HFFc6 (cell line): ENCODE data around the gene ASNS. TPM values are rescaled to one million over a fixed set of nuclear protein-coding genes. Genes with fewer than 3 reads are reported as not detected.

Experiments
- DNase-seq: peaks from one replicate; pipeline ENCODE4 v3.0.0-alpha.2; 2018
- H3K27ac Mint-ChIP-seq: 2 replicates; pipeline ENCODE4 v1.8.0; 2020; ENCODE audit warnings: mild to moderate bottlenecking, mixed read lengths
- H3K27me3 Mint-ChIP-seq: 2 replicates; pipeline ENCODE4 v1.8.0; 2021; ENCODE audit warnings: mild to moderate bottlenecking, moderate library complexity, mixed read lengths; ENCODE audit not compliant: insufficient read depth
- H3K36me3 Mint-ChIP-seq: 2 replicates; pipeline ENCODE4 v1.8.0; 2021; ENCODE audit warnings: low read depth, mixed read lengths
- H3K4me1 Mint-ChIP-seq: 2 replicates; pipeline ENCODE4 v1.8.0; 2020; ENCODE audit warnings: low read depth, mixed read lengths
- H3K4me3 Mint-ChIP-seq: 2 replicates; pipeline ENCODE4 v1.8.0; 2020; ENCODE audit warnings: mild to moderate bottlenecking, moderate library complexity, mixed read lengths
- H3K9me3 Mint-ChIP-seq: 2 replicates; pipeline ENCODE4 v1.8.0; 2020; ENCODE audit warnings: mild to moderate bottlenecking, mixed read lengths
- CTCF ChIP-seq: fragments of 200-600 bp; sonication (generic); IDR thresholded peaks from 2 replicates; pipeline ENCODE4 v1.5.0; 2021; ENCODE audit warnings: antibody characterized with exemption, mild to moderate bottlenecking
- total RNA-seq, 6 experiments: library from RNA; stranded (reverse); fragmentation: NEBNext Ultra II Directional; extraction: Animal tissue kit (Norgen Biotek cat#: 25700); gene quantifications; 2 replicates in 1 of 6; 3 replicates in 5 of 6; pipeline ENCODE4 v1.2.3, GENCODE V29; 2021

ASNS gene
- total RNA-seq, 6 experiments from 2014 or later = 28.6 to 44.6 (median 30.6) TPM

GRCh38 chr7:97873606-97874005 lies 1.4 kb upstream of the ASNS start:
- H3K4me1 Mint-ChIP-seq = peaks cover 14% of the 10 kb centered on the region
- H3K27ac Mint-ChIP-seq = no peak overlapping the region
- no peaks in the 10 kb centered on the region; the same call in none of the 2 replicates for H3K27me3 Mint-ChIP-seq
- TF ChIP-seq CTCF = no peak
- H3K36me3 Mint-ChIP-seq = no peaks in the 10 kb centered on the region
- no peak overlapping the region for H3K4me3 Mint-ChIP-seq
- H3K9me3 Mint-ChIP-seq = no peaks in the 10 kb centered on the region
- no peak for DNase-seq

GRCh38 chr7:97871659-97872024 lies 566 bp downstream of the ASNS start:
- Mint-ChIP-seq H3K36me3 (no peaks in the 10 kb centered on the region), H3K27me3 (no peaks in the 10 kb centered on the region; the same call in none of the 2 replicates), H3K9me3 (no peaks in the 10 kb centered on the region), H3K4me1 (peaks cover 14% of the 10 kb centered on the region), H3K27ac (peak overlapping the region; percentile 73), H3K4me3 (peak overlapping the region; percentile 90)
- no peak for TF ChIP-seq CTCF
- DNase-seq = peak; percentile 3

GRCh38 chr7:97868788-97869187 lies 3.4 kb downstream of the ASNS start:
- no peak for TF ChIP-seq CTCF
- H3K27me3 Mint-ChIP-seq = no peaks in the 10 kb centered on the region; the same call in 1 of the 2 replicates
- peaks cover 14% of the 10 kb centered on the region for H3K4me1 Mint-ChIP-seq
- H3K27ac Mint-ChIP-seq = no peak overlapping the region
- no peak for DNase-seq
- no peaks in the 10 kb centered on the region for H3K36me3 Mint-ChIP-seq
- no peaks in the 10 kb centered on the region for H3K9me3 Mint-ChIP-seq
- H3K4me3 Mint-ChIP-seq = no peak overlapping the region

DNA sequence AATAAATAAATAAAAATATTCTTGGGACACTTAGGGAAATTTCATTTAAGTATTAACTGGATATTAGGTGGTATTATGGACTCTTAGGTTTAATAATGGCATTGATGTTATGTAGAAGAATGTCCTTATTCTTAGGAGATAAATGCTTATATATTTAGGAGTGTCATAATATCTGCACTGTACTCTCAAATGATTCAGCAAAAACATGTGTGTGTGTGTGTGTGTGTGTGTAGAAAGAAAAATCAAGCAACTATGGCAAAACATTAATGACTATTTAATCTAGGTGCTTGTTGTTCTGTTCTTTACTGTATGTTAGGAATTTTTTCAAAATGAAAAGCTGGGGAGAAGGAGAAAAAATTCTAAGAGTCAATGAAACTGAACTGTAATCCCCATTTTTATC lies 3.9 kb downstream of the ASNS start:
- H3K9me3 Mint-ChIP-seq = no peaks in the 10 kb centered on the region
- peaks cover 14% of the 10 kb centered on the region for H3K4me1 Mint-ChIP-seq
- H3K27ac Mint-ChIP-seq = no peak overlapping the region

DNA sequence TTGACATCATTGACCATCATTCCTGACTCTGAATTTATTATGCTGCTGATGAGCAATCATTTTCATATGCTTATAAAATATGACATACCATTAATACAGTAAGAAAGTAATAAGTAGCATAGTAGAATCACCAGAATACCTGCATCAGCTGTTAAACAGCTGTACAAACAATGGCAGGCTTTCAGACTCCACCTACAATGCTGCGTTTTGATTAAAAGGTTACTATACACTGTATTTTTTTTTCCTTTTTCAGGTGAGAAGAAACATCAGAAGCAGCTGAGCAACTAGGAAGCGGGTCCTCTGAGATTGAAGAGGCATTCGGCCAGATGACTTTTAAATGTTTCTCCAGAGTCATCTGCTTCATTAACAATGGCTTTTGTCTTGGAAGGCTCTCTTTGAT lies 7.1 kb downstream of the ASNS start:
- Mint-ChIP-seq H3K27me3 (no peaks in the 10 kb centered on the region), H3K27ac (no peak overlapping the region), H3K9me3 (no peaks in the 10 kb centered on the region), H3K4me3 (no peak overlapping the region), H3K36me3 (no peaks in the 10 kb centered on the region), H3K4me1 (peaks cover under 1% of the 10 kb centered on the region)
- no peak for TF ChIP-seq CTCF
- DNase-seq = no peak

More for the DNA sequence above, 3.9 kb downstream of the ASNS start:
- Mint-ChIP-seq H3K36me3 (no peaks in the 10 kb centered on the region), H3K27me3 (no peaks in the 10 kb centered on the region), H3K4me3 (no peak overlapping the region)
- no peak for DNase-seq
- TF ChIP-seq CTCF = no peak

GRCh38 chr7:97859606-97860204 lies 12.5 kb downstream of the ASNS start:
- no peaks in the 10 kb centered on the region for H3K27me3 Mint-ChIP-seq
- no peak for TF ChIP-seq CTCF
- DNase-seq = peak; percentile 24
- H3K4me1 Mint-ChIP-seq = peaks cover 14% of the 10 kb centered on the region
- H3K27ac Mint-ChIP-seq = peak overlapping the region; percentile 12; the same call in 1 of the 2 replicates
- H3K4me3 Mint-ChIP-seq = no peak overlapping the region
- H3K9me3 Mint-ChIP-seq = no peaks in the 10 kb centered on the region
- H3K36me3 Mint-ChIP-seq = 0 out of 2 replicates have a peak, but pooled peaks cover 5% of the 10 kb centered on the region
